Peyer's patch (tissue), 4 donors: ENCODE data around the gene VPREB3. TPM values are rescaled to one million over a fixed set of nuclear protein-coding genes. Genes with fewer than 3 reads are reported as not detected.
A peak's percentile ranks its signal among the peaks of the same experiment; 100 is the strongest.

ENCODE experiments used
- DNase-seq, 3 donors: peaks; one replicate each; pipeline ENCODE4 v3.0.0-alpha.2; 2017 to 2019
- H3K27ac ChIP-seq, 4 donors: fragments of 200-600 bp; sonication (generic); one replicate each; pipeline ENCODE4 v1.5.1; 2016 to 2019
- H3K27me3 ChIP-seq, 2 donors: fragments of 200-600 bp; sonication (generic); one replicate each; pipeline ENCODE4 v1.5.1; 2019
- H3K36me3 ChIP-seq, 3 donors: fragments of 200-600 bp; sonication (generic); one replicate each; pipeline ENCODE4 v1.5.1; 2016 to 2019
- H3K4me1 ChIP-seq, 4 donors: fragments of 200-600 bp; sonication (generic); one replicate each; pipeline ENCODE4 v1.5.1; 2016 to 2019
- H3K4me3 ChIP-seq, 4 donors: fragments of 200-600 bp; sonication (generic); 1 replicate in 3 of 4; 2 replicates in 1 of 4; pipeline ENCODE4 v1.5.1; 2016 to 2019; ENCODE audit warnings: mild to moderate bottlenecking in 1 of 4
- H3K9me3 ChIP-seq, 4 donors: fragments of 200-600 bp; sonication (generic); one replicate each; pipeline ENCODE4 v1.5.1; 2016 to 2019; ENCODE audit warnings: mild to moderate bottlenecking in 1 of 4
- CTCF ChIP-seq, 6 experiments: fragments of 450-650 bp in 4 of 6; fragments of 200-600 bp in 2 of 6; sonication (generic) in 1 of 6; IDR thresholded peaks; one replicate each; pipeline ENCODE4 v1.5.1; 2017 to 2019; ENCODE audit warnings: antibody characterized with exemption in 6 of 6, mild to moderate bottlenecking in 3 of 6, moderate library complexity in 1 of 6
- POLR2A ChIP-seq, 2 donors: fragments of 450-650 bp; IDR thresholded peaks; one replicate each; pipeline ENCODE4 v1.5.1; 2017; ENCODE audit warnings: antibody characterized with exemption in 2 of 2, mild to moderate bottlenecking in 2 of 2, moderate library complexity in 2 of 2
- total RNA-seq, 4 donors: library from RNA; depleted of rRNA; stranded (reverse); fragments of >200 nt; gene quantifications; one replicate each; pipeline ENCODE4 v1.1.0, GENCODE V29; 2016

The VPREB3 gene
- total RNA-seq, 4 donors from 2014 or later: 29.7 TPM; not detected in 3

- Histone ChIP-seq H3K27ac (peak within 1 kb of the TSS; percentile 83 to 94 (median 87)), H3K4me3 (peak within 1 kb of the TSS; percentile 63 to 81 (median 78)), H3K9me3 (no peaks in the 10 kb centered on the region), H3K36me3 (peaks cover 0 to 13% (median 0%) of the 10 kb centered on the region in 3 donors), H3K27me3 (no peaks in the 10 kb centered on the region), H3K4me1 (peaks cover 0 to 59% (median 33%) of the 10 kb centered on the region in 4 donors)
- DNase-seq: peak; percentile 87 to 93 (median 91)
- TF ChIP-seq POLR2A (IDR thresholded peaks at IDR 0.05): peak; percentile 85 to 95
- peak; percentile 59 to 80 (median 76) for TF ChIP-seq CTCF (IDR thresholded peaks at IDR 0.05)
These were observed 13.7 kb upstream of the VPREB3 start, which contains the start of gene CHCHD10 for GRCh38 chr22:23767673-23768548. CHCHD10 (minus strand) TSS chr22:23767972; CDS start chr22:23767874, 98 bp downstream.

- H3K4me1 ChIP-seq: peaks cover 0 to 59% (median 33%) of the 10 kb centered on the region in 4 donors
- no peaks in the 10 kb centered on the region for H3K27me3 ChIP-seq
- TF ChIP-seq CTCF (IDR thresholded peaks at IDR 0.05): no peak
- no peak for TF ChIP-seq POLR2A (IDR thresholded peaks at IDR 0.05)
- no peaks in the 10 kb centered on the region for H3K9me3 ChIP-seq
- H3K4me3 ChIP-seq: peak overlapping the region; percentile 63 to 81 (median 78)
- H3K36me3 ChIP-seq: peaks cover 0 to 13% (median 0%) of the 10 kb centered on the region in 3 donors
- peak overlapping the region; percentile 83 to 94 (median 87) for H3K27ac ChIP-seq
- no peak for DNase-seq
These were observed 13.1 kb upstream of the VPREB3 start for GRCh38 chr22:23767303-23767672.

- peaks cover 0 to 51% (median 25%) of the 10 kb centered on the region in 4 donors for H3K4me1 ChIP-seq
These were observed 11.0 kb upstream of the VPREB3 start for GRCh38 chr22:23764899-23765881.

GRCh38 chr22:23763954-23764353 is 9.7 kb upstream of the VPREB3 start:
- TF ChIP-seq POLR2A (IDR thresholded peaks at IDR 0.05) (no peak), CTCF (IDR thresholded peaks at IDR 0.05) (no peak)
- Histone ChIP-seq H3K27ac (peak overlapping the region in 1 of 4 donors; percentile 59), H3K4me3 (peak overlapping the region in 2 of 4 donors; percentile 32), H3K4me1 (peaks cover 0 to 46% (median 22%) of the 10 kb centered on the region in 4 donors), H3K9me3 (no peaks in the 10 kb centered on the region), H3K27me3 (no peaks in the 10 kb centered on the region), H3K36me3 (peaks cover 0 to 13% (median 0%) of the 10 kb centered on the region in 3 donors)
- DNase-seq: no peak

More at GRCh38 chr22:23764899-23765881, 11.0 kb upstream of the VPREB3 start:
- DNase-seq: no peak
- TF ChIP-seq CTCF (IDR thresholded peaks at IDR 0.05): no peak
- TF ChIP-seq POLR2A (IDR thresholded peaks at IDR 0.05): no peak
- no peak overlapping the region for H3K27ac ChIP-seq
- peak overlapping the region in 1 of 4 donors; percentile 7 for H3K4me3 ChIP-seq
- H3K9me3 ChIP-seq: no peaks in the 10 kb centered on the region
- H3K27me3 ChIP-seq: no peaks in the 10 kb centered on the region
- H3K36me3 ChIP-seq: peaks cover 0 to 13% (median 0%) of the 10 kb centered on the region in 3 donors

GRCh38 chr22:23763579-23763945 is 9.3 kb upstream of the VPREB3 start:
- Histone ChIP-seq H3K4me1 (peaks cover 0 to 43% (median 20%) of the 10 kb centered on the region in 4 donors), H3K9me3 (no peaks in the 10 kb centered on the region), H3K36me3 (peaks cover 0 to 13% (median 0%) of the 10 kb centered on the region in 3 donors), H3K27ac (peak overlapping the region in 1 of 4 donors; percentile 59), H3K27me3 (no peaks in the 10 kb centered on the region), H3K4me3 (peak overlapping the region in 3 of 4 donors; percentile 26 to 32 (median 32))
- DNase-seq: peak in 2 of 3 donors; percentile 66 to 73
- TF ChIP-seq POLR2A (IDR thresholded peaks at IDR 0.05) (no peak), CTCF (IDR thresholded peaks at IDR 0.05) (no peak)
